SK-N-SH (cell line): ENCODE data around the gene TEAD4. TPM values are rescaled to one million over a fixed set of nuclear protein-coding genes. Genes with fewer than 3 reads are reported as not detected.

Experiments
- CTCF ChIA-PET: fragments of 300-600, 350-600 bp; formaldehyde crosslinking; extraction: SDS; loops from one replicate; lab custom pipeline; 2021; lab: Yijun Ruan, JAX
- POLR2A ChIA-PET: fragments of 350-600 bp; sonication (Branson Sonifier 250); formaldehyde crosslinking; extraction: SDS; loops from one replicate; lab custom pipeline; 2020; ENCODE audit warnings: antibody characterized with exemption, inconsistent platforms; lab: Yijun Ruan, JAX
- DNase-seq: peaks from one replicate; pipeline ENCODE4 v3.0.0; 2012
- H2AFZ ChIP-seq: fragments of 200-600 bp; sonication (generic); 2 replicates; pipeline ENCODE4 v1.8.1; 2016; ENCODE audit warnings: antibody characterized with exemption, mild to moderate bottlenecking, low read depth
- H3F3A ChIP-seq: fragments of 200-600 bp; sonication (generic); replicated peaks from 2 replicates; pipeline ENCODE3; 2016; ENCODE audit warnings: antibody characterized with exemption, mild to moderate bottlenecking; ENCODE audit not compliant: insufficient read depth
- H3K27ac ChIP-seq, 2 experiments: fragments of 200-500 bp in 1 of 2; fragments of 200-600 bp in 1 of 2; sonication (Bioruptor generic) in 1 of 2; sonication (generic), shearing (Covaris generic) in 1 of 2; 2 replicates each; pipeline versions ENCODE4 v1.5.1 to v1.6.1; 2014 to 2016; ENCODE audit warnings: low read depth in 2 of 2, inconsistent platforms in 1 of 2, low read length in 1 of 2, mild to moderate bottlenecking in 1 of 2, mixed read lengths in 1 of 2
- H3K27me3 ChIP-seq: fragments of 200-600 bp; sonication (generic), shearing (Covaris generic); 2 replicates; pipeline ENCODE4 v1.6.1; 2016; ENCODE audit warnings: mixed run types; ENCODE audit not compliant: insufficient read depth
- H3K36me3 ChIP-seq, 2 experiments: fragments of 200-500 bp in 1 of 2; fragments of 200-600 bp in 1 of 2; sonication (Bioruptor generic) in 1 of 2; sonication (generic) in 1 of 2; replicated peaks in 1 of 2; 2 replicates each; pipeline versions ENCODE3 to v1.5.1; 2014 to 2016; ENCODE audit warnings: low read length in 1 of 2, mild to moderate bottlenecking in 1 of 2; ENCODE audit not compliant: insufficient read depth in 2 of 2, control insufficient read depth in 1 of 2
- H3K4me1 ChIP-seq, 2 experiments: fragments of 200-500 bp in 1 of 2; fragments of 200-600 bp in 1 of 2; sonication (Bioruptor generic) in 1 of 2; sonication (generic), shearing (Covaris generic) in 1 of 2; 2 replicates each; pipeline versions ENCODE4 v1.5.1 to v1.6.1; 2014 to 2016; ENCODE audit warnings: low read depth in 1 of 2, low read length in 1 of 2, mixed run types in 1 of 2; ENCODE audit not compliant: insufficient read depth in 2 of 2, control insufficient read depth in 1 of 2
- H3K4me2 ChIP-seq: fragments of 200-600 bp; sonication (generic), shearing (Covaris generic); 2 replicates; pipeline ENCODE4 v1.6.1; 2017; ENCODE audit warnings: mixed run types
- H3K4me3 ChIP-seq, 2 experiments: fragments of 200-500 bp in 1 of 2; fragments of 200-600 bp in 1 of 2; sonication (Bioruptor generic) in 1 of 2; sonication (generic), shearing (Covaris generic) in 1 of 2; 2 replicates each; pipeline versions ENCODE4 v1.5.1 to v1.8.1; 2014 to 2016; ENCODE audit warnings: low read depth in 2 of 2, inconsistent platforms in 1 of 2, low read length in 1 of 2, mild to moderate bottlenecking in 1 of 2, mixed read lengths in 1 of 2, moderate library complexity in 1 of 2
- H3K79me2 ChIP-seq: fragments of 200-600 bp; sonication (generic); 2 replicates; pipeline ENCODE4 v1.8.1; 2017; ENCODE audit warnings: mild to moderate bottlenecking; ENCODE audit not compliant: insufficient read depth
- H3K9ac ChIP-seq: fragments of 200-600 bp; sonication (generic); 2 replicates; pipeline ENCODE4 v1.6.1; 2017; ENCODE audit warnings: mixed run types
- H3K9me2 ChIP-seq: fragments of 200-600 bp; sonication (generic); 2 replicates; pipeline ENCODE4 v1.6.1; 2017; ENCODE audit warnings: mixed run types
- H3K9me3 ChIP-seq: fragments of 200-600 bp; sonication (generic); 2 replicates; pipeline ENCODE4 v1.6.1; 2017; ENCODE audit warnings: mixed run types, mild to moderate bottlenecking, moderate library complexity
- H4K20me1 ChIP-seq: fragments of 200-600 bp; sonication (generic); 2 replicates; pipeline ENCODE4 v1.6.1; 2017; ENCODE audit warnings: mild to moderate bottlenecking, mixed run types; ENCODE audit not compliant: insufficient read depth
- EZH2phosphoT487 ChIP-seq: fragments of 200-600 bp; sonication (generic); IDR thresholded peaks from 2 replicates; pipeline ENCODE4 v1.6.1; 2017; ENCODE audit warnings: low read depth, mixed run types, mild to moderate bottlenecking, antibody characterized with exemption, moderate library complexity, borderline replicate concordance
- FOSL2 ChIP-seq: IDR thresholded peaks from 2 replicates; pipeline ENCODE4 v1.4.0; 2012; ENCODE audit warnings: low read depth, mild to moderate bottlenecking, moderate library complexity, borderline replicate concordance
- FOXM1 ChIP-seq: IDR thresholded peaks from 2 replicates; pipeline ENCODE4 v1.4.0; 2012; ENCODE audit warnings: low read depth, mild to moderate bottlenecking
- NFIC ChIP-seq: IDR thresholded peaks from 2 replicates; pipeline ENCODE4 v1.4.0; 2012; ENCODE audit warnings: borderline replicate concordance
- NRF1 ChIP-seq: IDR thresholded peaks from 2 replicates; pipeline ENCODE4 v1.6.1; 2012; ENCODE audit warnings: low read depth, mild to moderate bottlenecking, low read length
- RCOR1 ChIP-seq: fragments of 150-350 bp; IDR thresholded peaks from 2 replicates; pipeline ENCODE4 v1.6.1; 2017; ENCODE audit warnings: antibody characterized with exemption, low read length
- WGBS: methylation state at CpG from one replicate; pipeline ENCODE4 v1.1.6; 2017; ENCODE audit warnings: low lambda C conversion rate; 5-methylcytosine and 5-hydroxymethylcytosine counted together
- polyA plus RNA-seq, 3 experiments: library from polyadenylated mRNA; depleted of rRNA; stranded (reverse); fragments of >200 nt; gene quantifications; 2 replicates each; pipeline ENCODE4 v1.2.3, GENCODE V29; 2012
- TF ChIP-seq, protein P1 (sequence below): IDR thresholded peaks from 2 replicates; pipeline ENCODE4 v1.4.0; 2012; ENCODE audit warnings: low read depth, borderline replicate concordance
- TF ChIP-seq, protein P2 (sequence below): IDR thresholded peaks from 2 replicates; pipeline ENCODE4 v1.6.1; 2012; ENCODE audit warnings: mild to moderate bottlenecking, low read depth, low read length, moderate library complexity
- TF ChIP-seq, protein P3 (sequence below): fragments of 200-600 bp; sonication (generic); IDR thresholded peaks from 2 replicates; pipeline ENCODE4 v1.6.1; 2017; ENCODE audit warnings: antibody characterized with exemption, mild to moderate bottlenecking, moderate library complexity

Gene TEAD4
- polyA plus RNA-seq, 1 of the 3 experiments (the other 2 are of a cell fraction): 27.1 TPM

DNA sequence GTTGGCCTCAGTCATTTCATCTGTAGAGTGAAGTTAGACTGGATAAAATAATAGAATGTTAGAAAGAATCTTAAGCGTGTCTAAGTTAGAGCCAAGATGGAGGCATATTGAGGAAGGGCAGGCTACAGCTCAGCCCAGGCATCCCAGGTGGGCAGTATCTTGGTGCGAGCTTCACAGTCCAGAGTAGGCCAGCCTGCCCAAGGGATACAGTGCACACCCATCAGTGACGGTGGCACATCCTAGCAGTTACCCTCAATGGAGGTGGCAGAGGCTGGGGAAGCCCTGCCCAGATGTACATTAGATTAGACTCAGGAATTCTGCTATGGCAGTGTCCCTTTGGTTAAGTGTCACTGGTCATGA lies 47.0 kb upstream of the TEAD4 start (continued):
- no peak for TF ChIP-seq FOSL2

DNA sequence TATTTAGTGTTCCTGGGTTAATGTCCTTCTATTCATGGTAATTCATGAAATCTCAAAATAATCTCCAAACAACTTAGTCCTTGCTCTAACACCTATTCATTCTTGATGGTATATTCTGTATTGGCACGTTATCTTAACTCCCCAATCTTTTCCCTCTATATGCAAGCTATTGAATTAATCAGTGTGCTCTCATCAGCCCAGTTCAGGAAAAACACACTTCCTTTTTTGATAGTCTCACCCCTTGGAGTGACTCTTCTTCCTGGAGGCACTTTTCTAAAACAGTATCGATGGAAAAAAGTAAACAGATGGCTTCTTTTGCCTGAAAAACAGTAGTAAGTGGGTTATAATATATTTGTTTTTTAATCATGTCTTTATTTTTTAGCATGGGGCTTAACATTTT lies 39.9 kb upstream of the TEAD4 start:
- no peaks in the 10 kb centered on the region; a peak in 1 of 4 replicates for H3K4me1 ChIP-seq
- H3K4me2 ChIP-seq: no peak overlapping the region
- ChIA-PET POLR2A (no interaction called here), CTCF (no interaction called here)
- H3K9me3 ChIP-seq: no peaks in the 10 kb centered on the region
- no peaks in the 10 kb centered on the region for H3F3A ChIP-seq
- 85% methylated on average over 2 of the region's 2 CpGs for WGBS
- no peak overlapping the region for H2AFZ ChIP-seq
- H3K27ac ChIP-seq: no peak overlapping the region
- peaks cover 21% of the 10 kb centered on the region for H3K79me2 ChIP-seq
- no peak overlapping the region for H3K9ac ChIP-seq
- TF ChIP-seq, protein P1, sequence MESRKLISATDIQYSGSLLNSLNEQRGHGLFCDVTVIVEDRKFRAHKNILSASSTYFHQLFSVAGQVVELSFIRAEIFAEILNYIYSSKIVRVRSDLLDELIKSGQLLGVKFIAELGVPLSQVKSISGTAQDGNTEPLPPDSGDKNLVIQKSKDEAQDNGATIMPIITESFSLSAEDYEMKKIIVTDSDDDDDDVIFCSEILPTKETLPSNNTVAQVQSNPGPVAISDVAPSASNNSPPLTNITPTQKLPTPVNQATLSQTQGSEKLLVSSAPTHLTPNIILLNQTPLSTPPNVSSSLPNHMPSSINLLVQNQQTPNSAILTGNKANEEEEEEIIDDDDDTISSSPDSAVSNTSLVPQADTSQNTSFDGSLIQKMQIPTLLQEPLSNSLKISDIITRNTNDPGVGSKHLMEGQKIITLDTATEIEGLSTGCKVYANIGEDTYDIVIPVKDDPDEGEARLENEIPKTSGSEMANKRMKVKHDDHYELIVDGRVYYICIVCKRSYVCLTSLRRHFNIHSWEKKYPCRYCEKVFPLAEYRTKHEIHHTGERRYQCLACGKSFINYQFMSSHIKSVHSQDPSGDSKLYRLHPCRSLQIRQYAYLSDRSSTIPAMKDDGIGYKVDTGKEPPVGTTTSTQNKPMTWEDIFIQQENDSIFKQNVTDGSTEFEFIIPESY: no peak
- TF ChIP-seq NFIC (no peak), FOXM1 (no peak), NRF1 (no peak), EZH2phosphoT487 (no peak), FOSL2 (no peak), RCOR1 (no peak)
- TF ChIP-seq, protein P2, sequence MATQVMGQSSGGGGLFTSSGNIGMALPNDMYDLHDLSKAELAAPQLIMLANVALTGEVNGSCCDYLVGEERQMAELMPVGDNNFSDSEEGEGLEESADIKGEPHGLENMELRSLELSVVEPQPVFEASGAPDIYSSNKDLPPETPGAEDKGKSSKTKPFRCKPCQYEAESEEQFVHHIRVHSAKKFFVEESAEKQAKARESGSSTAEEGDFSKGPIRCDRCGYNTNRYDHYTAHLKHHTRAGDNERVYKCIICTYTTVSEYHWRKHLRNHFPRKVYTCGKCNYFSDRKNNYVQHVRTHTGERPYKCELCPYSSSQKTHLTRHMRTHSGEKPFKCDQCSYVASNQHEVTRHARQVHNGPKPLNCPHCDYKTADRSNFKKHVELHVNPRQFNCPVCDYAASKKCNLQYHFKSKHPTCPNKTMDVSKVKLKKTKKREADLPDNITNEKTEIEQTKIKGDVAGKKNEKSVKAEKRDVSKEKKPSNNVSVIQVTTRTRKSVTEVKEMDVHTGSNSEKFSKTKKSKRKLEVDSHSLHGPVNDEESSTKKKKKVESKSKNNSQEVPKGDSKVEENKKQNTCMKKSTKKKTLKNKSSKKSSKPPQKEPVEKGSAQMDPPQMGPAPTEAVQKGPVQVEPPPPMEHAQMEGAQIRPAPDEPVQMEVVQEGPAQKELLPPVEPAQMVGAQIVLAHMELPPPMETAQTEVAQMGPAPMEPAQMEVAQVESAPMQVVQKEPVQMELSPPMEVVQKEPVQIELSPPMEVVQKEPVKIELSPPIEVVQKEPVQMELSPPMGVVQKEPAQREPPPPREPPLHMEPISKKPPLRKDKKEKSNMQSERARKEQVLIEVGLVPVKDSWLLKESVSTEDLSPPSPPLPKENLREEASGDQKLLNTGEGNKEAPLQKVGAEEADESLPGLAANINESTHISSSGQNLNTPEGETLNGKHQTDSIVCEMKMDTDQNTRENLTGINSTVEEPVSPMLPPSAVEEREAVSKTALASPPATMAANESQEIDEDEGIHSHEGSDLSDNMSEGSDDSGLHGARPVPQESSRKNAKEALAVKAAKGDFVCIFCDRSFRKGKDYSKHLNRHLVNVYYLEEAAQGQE: no peak
- TF ChIP-seq, protein P3, sequence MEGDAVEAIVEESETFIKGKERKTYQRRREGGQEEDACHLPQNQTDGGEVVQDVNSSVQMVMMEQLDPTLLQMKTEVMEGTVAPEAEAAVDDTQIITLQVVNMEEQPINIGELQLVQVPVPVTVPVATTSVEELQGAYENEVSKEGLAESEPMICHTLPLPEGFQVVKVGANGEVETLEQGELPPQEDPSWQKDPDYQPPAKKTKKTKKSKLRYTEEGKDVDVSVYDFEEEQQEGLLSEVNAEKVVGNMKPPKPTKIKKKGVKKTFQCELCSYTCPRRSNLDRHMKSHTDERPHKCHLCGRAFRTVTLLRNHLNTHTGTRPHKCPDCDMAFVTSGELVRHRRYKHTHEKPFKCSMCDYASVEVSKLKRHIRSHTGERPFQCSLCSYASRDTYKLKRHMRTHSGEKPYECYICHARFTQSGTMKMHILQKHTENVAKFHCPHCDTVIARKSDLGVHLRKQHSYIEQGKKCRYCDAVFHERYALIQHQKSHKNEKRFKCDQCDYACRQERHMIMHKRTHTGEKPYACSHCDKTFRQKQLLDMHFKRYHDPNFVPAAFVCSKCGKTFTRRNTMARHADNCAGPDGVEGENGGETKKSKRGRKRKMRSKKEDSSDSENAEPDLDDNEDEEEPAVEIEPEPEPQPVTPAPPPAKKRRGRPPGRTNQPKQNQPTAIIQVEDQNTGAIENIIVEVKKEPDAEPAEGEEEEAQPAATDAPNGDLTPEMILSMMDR: no peak
- H3K4me3 ChIP-seq: no peak overlapping the region
- no peaks in the 10 kb centered on the region for H4K20me1 ChIP-seq
- no peak for DNase-seq
- peaks cover 5 to 65% of the 10 kb centered on the region in 2 experiments for H3K36me3 ChIP-seq
- no peaks in the 10 kb centered on the region for H3K27me3 ChIP-seq
- no peaks in the 10 kb centered on the region for H3K9me2 ChIP-seq
